ENCODE measurements around the gene CLEC4M. TPM values are rescaled to one million over a fixed set of nuclear protein-coding genes. Genes with fewer than 3 reads are reported as not detected.
"Not testable (repeated sequence)": the region's sequence is repeated elsewhere in the genome, so short reads cannot be mapped to it uniquely, and the experiment has no call there.

The CLEC4M gene
- total and polyA plus RNA-seq, 2 donors (not counting 1 experiment from before 2014, with no cell fraction given), result not detected

GRCh38 chr19:7744199-7744786 lies 18.8 kb upstream of the CLEC4M start:
- DNase-seq (ENCODE audit: low read depth in 2 of 2), result no peak
- no peaks in the 10 kb centered on the region for H4K20me1 ChIP-seq (ENCODE audit: control insufficient read depth, extremely low read depth, insufficient read depth, low read length)

GRCh38 chr19:7744871-7745650 lies 18.0 kb upstream of the CLEC4M start:
- Histone ChIP-seq H4K20me1 (ENCODE audit: control insufficient read depth, extremely low read depth, insufficient read depth, low read length) (no peaks in the 10 kb centered on the region), H3K9ac (ENCODE audit: insufficient read depth, low read length) (no peak overlapping the region), H3K4me2 (ENCODE audit: extremely low read depth, insufficient read depth, low read length) (no peak overlapping the region), H3K79me2 (ENCODE audit: control insufficient read depth, insufficient read depth, low read length) (no peaks in the 10 kb centered on the region), H3K4me1 (ENCODE audit: control insufficient read depth, extremely low read depth, insufficient read depth, low read length) (no peaks in the 10 kb centered on the region), H3K27me3 (ENCODE audit: control insufficient read depth, insufficient read depth, low read length) (no peaks in the 10 kb centered on the region), H3K9me3 (ENCODE audit: control insufficient read depth, insufficient read depth, low read depth, low read length) (no peaks in the 10 kb centered on the region), H3K4me3 (replicated peaks in 1 of 4; ENCODE audit: control extremely low read depth in 1 of 4, insufficient read depth in 1 of 4, low read depth in 3 of 4, low read length in 4 of 4) (no peak overlapping the region), H3K27ac (ENCODE audit: insufficient read depth, low read length) (no peak overlapping the region), H2AFZ (ENCODE audit: low read length) (no peak overlapping the region), H3K36me3 (ENCODE audit: control insufficient read depth, insufficient read depth, low read length) (no peaks in the 10 kb centered on the region)
- DNase-seq (ENCODE audit: low read depth in 2 of 2), result no peak
- TF ChIP-seq, protein P1, sequence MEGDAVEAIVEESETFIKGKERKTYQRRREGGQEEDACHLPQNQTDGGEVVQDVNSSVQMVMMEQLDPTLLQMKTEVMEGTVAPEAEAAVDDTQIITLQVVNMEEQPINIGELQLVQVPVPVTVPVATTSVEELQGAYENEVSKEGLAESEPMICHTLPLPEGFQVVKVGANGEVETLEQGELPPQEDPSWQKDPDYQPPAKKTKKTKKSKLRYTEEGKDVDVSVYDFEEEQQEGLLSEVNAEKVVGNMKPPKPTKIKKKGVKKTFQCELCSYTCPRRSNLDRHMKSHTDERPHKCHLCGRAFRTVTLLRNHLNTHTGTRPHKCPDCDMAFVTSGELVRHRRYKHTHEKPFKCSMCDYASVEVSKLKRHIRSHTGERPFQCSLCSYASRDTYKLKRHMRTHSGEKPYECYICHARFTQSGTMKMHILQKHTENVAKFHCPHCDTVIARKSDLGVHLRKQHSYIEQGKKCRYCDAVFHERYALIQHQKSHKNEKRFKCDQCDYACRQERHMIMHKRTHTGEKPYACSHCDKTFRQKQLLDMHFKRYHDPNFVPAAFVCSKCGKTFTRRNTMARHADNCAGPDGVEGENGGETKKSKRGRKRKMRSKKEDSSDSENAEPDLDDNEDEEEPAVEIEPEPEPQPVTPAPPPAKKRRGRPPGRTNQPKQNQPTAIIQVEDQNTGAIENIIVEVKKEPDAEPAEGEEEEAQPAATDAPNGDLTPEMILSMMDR (conservative IDR thresholded peaks at IDR 0.05 in 1 of 2, IDR thresholded peaks at IDR 0.05 in 1 of 2; ENCODE audit: low read depth in 1 of 2, low read length in 2 of 2), result no peak
- no peak for TF ChIP-seq EZH2 (IDR thresholded peaks at IDR 0.05; ENCODE audit: low read length, missing control alignments)

More at GRCh38 chr19:7744199-7744786, 18.8 kb upstream of the CLEC4M start:
- Histone ChIP-seq H2AFZ (ENCODE audit: low read length) (no peak overlapping the region), H3K79me2 (ENCODE audit: control insufficient read depth, insufficient read depth, low read length) (no peaks in the 10 kb centered on the region), H3K4me3 (replicated peaks in 1 of 4; ENCODE audit: control extremely low read depth in 1 of 4, insufficient read depth in 1 of 4, low read depth in 3 of 4, low read length in 4 of 4) (no peak overlapping the region), H3K4me1 (ENCODE audit: control insufficient read depth, extremely low read depth, insufficient read depth, low read length) (no peaks in the 10 kb centered on the region), H3K27ac (ENCODE audit: insufficient read depth, low read length) (no peak overlapping the region), H3K27me3 (ENCODE audit: control insufficient read depth, insufficient read depth, low read length) (no peaks in the 10 kb centered on the region), H3K9me3 (ENCODE audit: control insufficient read depth, insufficient read depth, low read depth, low read length) (no peaks in the 10 kb centered on the region), H3K36me3 (ENCODE audit: control insufficient read depth, insufficient read depth, low read length) (no peaks in the 10 kb centered on the region), H3K4me2 (ENCODE audit: extremely low read depth, insufficient read depth, low read length) (no peak overlapping the region), H3K9ac (ENCODE audit: insufficient read depth, low read length) (no peak overlapping the region)
- TF ChIP-seq, protein P1 (conservative IDR thresholded peaks at IDR 0.05 in 1 of 2, IDR thresholded peaks at IDR 0.05 in 1 of 2; ENCODE audit: low read depth in 1 of 2, low read length in 2 of 2), result no peak
- TF ChIP-seq EZH2 (IDR thresholded peaks at IDR 0.05; ENCODE audit: low read length, missing control alignments), result no peak

- H3K4me3 ChIP-seq (replicated peaks in 1 of 4; ENCODE audit: control extremely low read depth in 1 of 4, insufficient read depth in 1 of 4, low read depth in 3 of 4, low read length in 4 of 4); H3K79me2 ChIP-seq (ENCODE audit: control insufficient read depth, insufficient read depth, low read length); H3K27ac ChIP-seq (ENCODE audit: insufficient read depth, low read length); H3K9me3 ChIP-seq (ENCODE audit: control insufficient read depth, insufficient read depth, low read depth, low read length); H2AFZ ChIP-seq (ENCODE audit: low read length); H3K9ac ChIP-seq (ENCODE audit: insufficient read depth, low read length); H3K36me3 ChIP-seq (ENCODE audit: control insufficient read depth, insufficient read depth, low read length); H4K20me1 ChIP-seq (ENCODE audit: control insufficient read depth, extremely low read depth, insufficient read depth, low read length); H3K27me3 ChIP-seq (ENCODE audit: control insufficient read depth, insufficient read depth, low read length); H3K4me1 ChIP-seq (ENCODE audit: control insufficient read depth, extremely low read depth, insufficient read depth, low read length); DNase-seq (ENCODE audit: low read depth in 2 of 2); H3K4me2 ChIP-seq (ENCODE audit: extremely low read depth, insufficient read depth, low read length): not testable (repeated sequence)
These were observed 16.7 kb upstream of the CLEC4M start for GRCh38 chr19:7746306-7746705.
